Gastrocnemius medialis (tissue), 4 donors: ENCODE results near the gene RBMY1F. TPM values are rescaled to one million over a fixed set of nuclear protein-coding genes. Genes with fewer than 3 reads are reported as not detected.
"Not testable (repeated sequence)": the region's sequence is repeated elsewhere in the genome, so short reads cannot be mapped to it uniquely, and the experiment has no call there.

Source experiments
- ATAC-seq, 2 donors: fragments of 150-250 bp; one replicate each; pipeline ENCODE4 v1.9.1; 2016
- DNase-seq, 2 donors: peaks; one replicate each; pipeline ENCODE4 v3.0.0-alpha.2; 2019
- H3K27ac ChIP-seq, 4 donors: fragments of 200-600 bp; sonication (generic); 1 replicate in 1 of 4; 2 replicates in 3 of 4; pipeline ENCODE4 v1.5.1; 2016 to 2018; ENCODE audit warnings: mild to moderate bottlenecking in 2 of 4, moderate library complexity in 1 of 4
- H3K27me3 ChIP-seq, 3 donors: fragments of 200-600 bp; sonication (generic) in 2 of 3; 1 replicate in 1 of 3; 2 replicates in 2 of 3; pipeline versions ENCODE4 v1.5.1 to v1.6.0; 2016 to 2019; ENCODE audit warnings: mild to moderate bottlenecking in 1 of 3, moderate library complexity in 1 of 3
- H3K36me3 ChIP-seq, 2 donors: fragments of 200-600 bp; sonication (generic) in 1 of 2; one replicate each; pipeline ENCODE4 v1.5.1; 2017 to 2018
- H3K4me1 ChIP-seq, 2 donors: fragments of 200-600 bp; sonication (generic) in 1 of 2; one replicate each; pipeline ENCODE4 v1.5.1; 2016 to 2017; ENCODE audit warnings: mild to moderate bottlenecking in 2 of 2
- H3K4me3 ChIP-seq, 4 donors: fragments of 200-600 bp; sonication (generic) in 3 of 4; 1 replicate in 1 of 4; 2 replicates in 3 of 4; pipeline ENCODE4 v1.5.1; 2016 to 2019; ENCODE audit warnings: mild to moderate bottlenecking in 2 of 4
- H3K9me3 ChIP-seq, 3 donors: fragments of 200-600 bp; sonication (generic) in 2 of 3; 1 replicate in 1 of 3; 2 replicates in 2 of 3; pipeline ENCODE4 v1.5.1; 2016 to 2019
- in situ Hi-C, 4 donors: fragments of 200-750 bp; cut with MboI; loops; one replicate each; pipeline versions ENCODE4 v1.15.0 to v1.8.0; 2017; ENCODE audit warnings: low sequenced_read_pairs in 4 of 4
- intact Hi-C: fragments of 100-400 bp; cut with DNase I; formaldehyde crosslinking; loops from one replicate; pipeline ENCODE4 v1.15.1; 2023; ENCODE audit warnings: low total_unique reads
- total RNA-seq, 4 donors: library from RNA; depleted of rRNA; stranded (reverse); fragments of >200 nt; gene quantifications; one replicate each; pipeline versions ENCODE4 v1.1.0 to v1.2.3, GENCODE V29; 2016

The RBMY1F gene
- total RNA-seq = not detected

- H3K4me1 ChIP-seq, H3K27me3 ChIP-seq, H3K27ac ChIP-seq, ATAC-seq, H3K36me3 ChIP-seq, intact Hi-C loops, H3K4me3 ChIP-seq, DNase-seq, H3K9me3 ChIP-seq, in situ Hi-C loops: not testable (repeated sequence)
Observed at GRCh38 chrY:22182823-22183222, at the start of gene RBMY1F. TSS of gene RBMY1F (minus strand) at chrY:22182923. CDS start at chrY:22180969, 1,954 bp downstream.

- H3K27ac ChIP-seq, H3K36me3 ChIP-seq, H3K9me3 ChIP-seq, in situ Hi-C loops, DNase-seq, H3K4me3 ChIP-seq, H3K4me1 ChIP-seq, H3K27me3 ChIP-seq, ATAC-seq, intact Hi-C loops: not testable (repeated sequence)
Observed at GRCh38 chrY:22151144-22151543, 31.6 kb downstream of the RBMY1F start.

GRCh38 chrY:22141011-22141695 is 41.6 kb downstream of the RBMY1F start:
- H3K27me3 ChIP-seq, H3K27ac ChIP-seq, intact Hi-C loops, ATAC-seq, H3K9me3 ChIP-seq, H3K4me1 ChIP-seq, in situ Hi-C loops, H3K4me3 ChIP-seq, DNase-seq, H3K36me3 ChIP-seq: not testable (repeated sequence)

DNA sequence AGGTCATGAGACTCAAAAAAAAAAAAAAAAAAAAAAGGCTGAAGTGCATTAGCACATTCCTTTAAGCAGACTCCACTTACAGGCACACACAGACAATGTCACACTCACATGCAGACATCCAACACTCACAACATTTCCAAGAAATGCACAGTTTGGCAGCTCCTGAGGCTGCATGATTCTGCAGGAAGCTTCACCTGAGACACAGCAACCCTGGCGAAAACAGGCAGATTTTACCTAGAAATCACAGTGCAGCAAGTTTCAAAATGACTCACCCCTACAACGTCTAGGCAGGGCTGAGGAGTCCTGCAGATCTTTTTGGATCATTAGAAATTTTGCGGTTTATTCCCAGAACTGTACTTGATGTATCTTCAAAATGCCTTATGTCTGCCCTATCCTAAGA is 48.0 kb downstream of the RBMY1F start:
- H3K27ac ChIP-seq, H3K4me3 ChIP-seq, H3K4me1 ChIP-seq, H3K27me3 ChIP-seq, ATAC-seq, in situ Hi-C loops, DNase-seq, H3K9me3 ChIP-seq, H3K36me3 ChIP-seq, intact Hi-C loops: not testable (repeated sequence)

DNA sequence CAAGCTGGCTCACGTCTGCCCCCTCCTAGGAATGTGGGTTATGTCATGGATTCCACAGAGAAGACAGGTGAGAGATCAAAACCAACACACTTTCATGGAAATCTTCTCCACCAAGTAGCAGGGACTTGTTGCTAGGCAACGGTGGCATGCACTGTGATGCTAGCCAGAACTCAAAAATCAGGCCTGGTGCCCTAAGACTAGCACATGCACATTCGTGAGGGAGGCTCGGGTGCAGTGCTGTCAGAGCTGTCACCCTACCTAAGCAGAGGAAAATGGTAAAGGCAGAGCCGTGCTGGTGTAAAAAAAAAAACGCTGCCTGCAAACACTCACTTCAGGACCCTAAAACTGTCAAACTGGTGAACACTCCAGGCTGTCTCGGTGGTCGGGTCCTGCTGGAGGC is 52.2 kb downstream of the RBMY1F start:
- H3K36me3 ChIP-seq, H3K4me3 ChIP-seq, H3K4me1 ChIP-seq, H3K9me3 ChIP-seq, intact Hi-C loops, H3K27me3 ChIP-seq, ATAC-seq, in situ Hi-C loops, DNase-seq, H3K27ac ChIP-seq: not testable (repeated sequence)

Other genes with a start within 250 kb of the RBMY1F start
- not detected for gene RBMY1J, start 220.5 kb upstream of the RBMY1F start, total RNA-seq